Nephron (organoid): ENCODE data around the gene ECHDC3.

Experiments
- H3K27ac Mint-ChIP-seq, 3 experiments: 2 replicates each; pipeline ENCODE4 v1.8.0; 2020; ENCODE audit warnings: mixed read lengths in 3 of 3, mild to moderate bottlenecking in 2 of 3, moderate library complexity in 1 of 3
- H3K27me3 Mint-ChIP-seq: 2 replicates; pipeline ENCODE4 v1.8.0; 2021; ENCODE audit warnings: low read depth, mild to moderate bottlenecking, moderate library complexity, mixed read lengths
- H3K36me3 Mint-ChIP-seq: 2 replicates; pipeline ENCODE4 v1.8.0; 2020; ENCODE audit warnings: low read depth, mixed read lengths
- H3K4me1 Mint-ChIP-seq: 2 replicates; pipeline ENCODE4 v1.8.0; 2020; ENCODE audit warnings: mixed read lengths
- H3K4me3 Mint-ChIP-seq, 3 experiments: 2 replicates each; pipeline ENCODE4 v1.8.0; 2020; ENCODE audit warnings: mild to moderate bottlenecking in 3 of 3, mixed read lengths in 3 of 3, moderate library complexity in 2 of 3
- H3K9me3 Mint-ChIP-seq: 2 replicates; pipeline ENCODE4 v1.8.0; 2020; ENCODE audit warnings: mixed read lengths
- CTCF ChIP-seq, 3 experiments: fragments of 200-600 bp; sonication (generic); IDR thresholded peaks; one replicate each; pipeline ENCODE4 v1.5.0; 2021; ENCODE audit warnings: antibody characterized with exemption in 3 of 3; ENCODE audit not compliant: unreplicated experiment in 3 of 3

ECHDC3 gene

GRCh38 chr10:11750420-11750819 is 8.2 kb downstream of the ECHDC3 start:
- H3K27ac Mint-ChIP-seq, result no peak overlapping the region

GRCh38 chr10:11754173-11754572 is 12.0 kb downstream of the ECHDC3 start:
- Mint-ChIP-seq H3K4me1 (peaks cover 39% of the 10 kb centered on the region), H3K4me3 (no peak overlapping the region), H3K9me3 (no peaks in the 10 kb centered on the region), H3K27ac (no peak overlapping the region), H3K36me3 (peaks cover 3% of the 10 kb centered on the region), H3K27me3 (peaks cover 6% of the 10 kb centered on the region)
- no peak for TF ChIP-seq CTCF (IDR thresholded peaks at IDR 0.05; ENCODE audit: unreplicated experiment in 3 of 3)

More at GRCh38 chr10:11750420-11750819, 8.2 kb downstream of the ECHDC3 start:
- H3K4me3 Mint-ChIP-seq, result no peak overlapping the region
- peaks cover 3% of the 10 kb centered on the region for H3K36me3 Mint-ChIP-seq
- TF ChIP-seq CTCF (IDR thresholded peaks at IDR 0.05; ENCODE audit: unreplicated experiment in 3 of 3), result no peak
- H3K27me3 Mint-ChIP-seq, result peaks cover 12% of the 10 kb centered on the region
- H3K4me1 Mint-ChIP-seq, result peaks cover 18% of the 10 kb centered on the region
- no peaks in the 10 kb centered on the region for H3K9me3 Mint-ChIP-seq

- H3K27ac Mint-ChIP-seq, result no peak overlapping the region
- no peak for TF ChIP-seq CTCF (IDR thresholded peaks at IDR 0.05; ENCODE audit: unreplicated experiment in 3 of 3)
- H3K4me1 Mint-ChIP-seq, result peaks cover 39% of the 10 kb centered on the region
Measured at GRCh38 chr10:11754620-11755019, 12.4 kb downstream of the ECHDC3 start.

GRCh38 chr10:11755512-11756263 is 13.5 kb downstream of the ECHDC3 start:
- no peak for TF ChIP-seq CTCF (IDR thresholded peaks at IDR 0.05; ENCODE audit: unreplicated experiment in 3 of 3)
- H3K27me3 Mint-ChIP-seq, result peaks cover 6% of the 10 kb centered on the region

More at GRCh38 chr10:11754620-11755019, 12.4 kb downstream of the ECHDC3 start:
- Mint-ChIP-seq H3K36me3 (peaks cover 3% of the 10 kb centered on the region), H3K9me3 (no peaks in the 10 kb centered on the region), H3K4me3 (no peak overlapping the region), H3K27me3 (peaks cover 6% of the 10 kb centered on the region)

GRCh38 chr10:11756766-11757315 is 14.7 kb downstream of the ECHDC3 start:
- Mint-ChIP-seq H3K4me3 (no peak overlapping the region), H3K27ac (peak overlapping the region; percentile 40 to 97 (median 96)), H3K36me3 (no peaks in the 10 kb centered on the region), H3K27me3 (peaks cover 6% of the 10 kb centered on the region), H3K9me3 (no peaks in the 10 kb centered on the region), H3K4me1 (peaks cover 35% of the 10 kb centered on the region)
- no peak for TF ChIP-seq CTCF (IDR thresholded peaks at IDR 0.05; ENCODE audit: unreplicated experiment in 3 of 3)

More at GRCh38 chr10:11755512-11756263, 13.5 kb downstream of the ECHDC3 start:
- Mint-ChIP-seq H3K9me3 (no peaks in the 10 kb centered on the region), H3K36me3 (peaks cover 3% of the 10 kb centered on the region), H3K4me3 (no peak overlapping the region), H3K4me1 (peaks cover 39% of the 10 kb centered on the region), H3K27ac (no peak overlapping the region)
